Stimulated activated CD8-positive, alpha-beta memory T cell treated with anti-CD3 and anti-CD28 coated beads, Interleukin-12 subunit alpha, Interleukin-12 subunit beta, amount 100 ng/mL, for 24 hours (primary cell): Measurements from ENCODE around the gene AOC1.

Experiments used
- DNase-seq: peaks from one replicate; pipeline ENCODE4 v3.0.0-alpha.2; 2020; ENCODE audit errors: extremely low read depth

AOC1 gene

DNA sequence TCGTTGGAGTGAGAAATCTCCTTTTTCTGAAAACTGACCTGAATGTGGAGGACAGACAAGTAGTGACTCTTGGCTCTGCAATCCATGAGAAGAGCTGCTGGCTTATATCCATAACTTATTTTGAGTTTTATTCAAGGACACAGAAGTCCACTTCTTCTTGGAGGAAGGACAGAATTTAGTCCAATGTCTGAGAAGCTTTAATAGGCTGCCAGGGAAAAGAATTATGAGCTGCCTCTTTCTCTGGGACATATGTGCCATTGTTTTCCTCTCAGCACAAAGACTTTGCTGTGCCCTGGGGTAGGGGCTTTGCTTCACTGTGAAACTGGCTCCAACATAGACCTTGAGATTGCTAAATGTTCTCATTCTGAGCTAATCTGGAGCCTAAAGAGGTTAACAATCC lies 20.5 kb upstream of the AOC1 start:
- DNase-seq, result no peak

DNA sequence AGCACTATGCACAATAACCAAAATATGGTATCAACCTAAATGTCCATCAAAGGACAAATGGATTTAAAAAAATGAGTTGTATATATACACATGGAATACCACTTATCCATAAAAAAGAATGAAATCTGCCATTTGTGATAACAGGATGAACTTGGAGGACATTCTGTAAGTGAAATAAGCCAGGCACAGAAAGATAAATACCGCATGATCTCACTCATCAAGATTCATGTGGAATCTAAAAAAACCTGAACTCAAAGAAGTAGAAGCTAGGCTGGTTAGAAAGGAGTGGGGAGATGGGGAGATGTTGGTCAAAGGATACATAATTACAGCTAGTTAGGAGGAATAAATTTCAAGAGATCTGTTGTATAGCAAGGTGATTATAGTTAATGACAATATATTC lies 17.3 kb upstream of the AOC1 start:
- DNase-seq, result no peak

DNA sequence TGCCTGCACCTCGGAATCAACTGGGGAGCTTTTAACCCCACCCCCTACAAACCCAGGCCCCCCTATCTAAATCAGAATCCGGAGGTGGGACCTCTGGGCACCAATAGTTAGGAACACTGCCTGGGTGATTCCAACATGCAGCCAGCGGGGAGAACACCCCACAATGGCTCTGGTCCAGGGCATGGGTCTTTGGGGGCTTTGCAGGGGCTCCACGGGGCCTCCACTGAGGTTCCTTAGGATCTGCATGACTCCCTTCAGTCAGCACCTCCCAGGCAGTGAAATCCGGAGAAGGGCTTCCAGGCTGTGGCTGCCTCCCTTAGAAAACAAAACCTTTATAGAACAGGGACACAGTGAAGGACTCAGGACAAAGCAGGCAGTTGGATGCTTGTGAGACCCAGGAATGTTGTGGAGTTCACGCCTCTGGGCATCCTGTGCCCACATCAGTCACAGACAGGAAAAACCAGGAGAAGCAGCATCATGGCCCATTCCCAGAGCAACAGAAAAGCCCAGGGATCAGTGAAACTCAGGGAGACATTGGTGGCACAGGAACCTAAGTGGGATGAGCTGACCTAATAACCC lies 16.5 kb upstream of the AOC1 start:
- DNase-seq, result no peak

DNA sequence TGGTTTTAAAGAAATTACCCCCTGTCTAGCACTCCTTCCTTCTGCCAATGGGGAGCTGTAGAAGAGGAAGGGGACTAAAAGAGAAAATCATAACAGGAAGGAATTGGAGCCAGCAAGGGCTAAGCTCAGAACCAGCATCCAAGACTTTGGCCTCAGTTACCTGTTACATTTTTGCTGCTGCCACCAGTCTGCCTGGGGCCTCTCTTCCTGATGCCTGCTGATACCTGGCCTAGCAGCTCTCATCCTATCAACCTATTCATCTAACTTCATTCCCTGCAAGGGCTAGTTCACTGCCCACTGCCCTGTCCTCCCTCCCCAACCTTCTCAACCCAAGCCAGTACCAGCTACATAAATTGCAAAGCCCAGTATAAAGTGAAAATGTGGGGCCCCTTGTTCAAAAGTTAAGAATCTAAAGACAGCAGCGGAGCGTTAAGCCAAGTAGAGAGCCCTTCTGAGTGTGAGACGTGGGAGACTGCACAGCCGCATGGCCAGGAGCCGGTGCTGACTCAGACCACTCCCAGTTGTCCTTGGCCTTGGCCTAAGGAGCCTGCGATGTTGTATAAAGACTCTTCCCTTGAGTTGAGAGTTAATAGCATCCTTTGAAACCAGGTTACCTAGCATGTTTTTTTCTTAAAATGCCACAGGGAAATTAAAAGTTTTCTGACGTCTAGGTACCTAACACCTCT lies 13.2 kb upstream of the AOC1 start:
- DNase-seq, result no peak

DNA sequence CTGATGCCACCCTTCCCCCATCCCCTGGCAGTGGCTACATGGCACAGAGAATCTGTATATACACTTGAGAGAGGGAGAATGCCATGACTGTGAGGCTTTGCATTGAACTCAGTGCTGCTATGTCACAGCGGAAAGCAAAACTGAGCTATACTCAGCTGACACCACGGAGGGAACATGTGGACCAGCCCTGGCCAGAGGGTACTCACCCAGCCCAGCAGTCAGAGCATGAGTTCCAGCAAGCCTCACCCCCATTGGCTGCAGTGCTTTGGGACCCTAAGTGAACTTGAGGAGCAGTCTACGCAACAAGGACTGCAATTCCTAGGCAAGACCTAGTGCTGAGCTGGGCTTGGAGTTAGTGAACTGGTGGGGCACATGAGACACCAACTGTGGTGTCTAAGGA lies 10.3 kb upstream of the AOC1 start:
- no peak for DNase-seq

DNA sequence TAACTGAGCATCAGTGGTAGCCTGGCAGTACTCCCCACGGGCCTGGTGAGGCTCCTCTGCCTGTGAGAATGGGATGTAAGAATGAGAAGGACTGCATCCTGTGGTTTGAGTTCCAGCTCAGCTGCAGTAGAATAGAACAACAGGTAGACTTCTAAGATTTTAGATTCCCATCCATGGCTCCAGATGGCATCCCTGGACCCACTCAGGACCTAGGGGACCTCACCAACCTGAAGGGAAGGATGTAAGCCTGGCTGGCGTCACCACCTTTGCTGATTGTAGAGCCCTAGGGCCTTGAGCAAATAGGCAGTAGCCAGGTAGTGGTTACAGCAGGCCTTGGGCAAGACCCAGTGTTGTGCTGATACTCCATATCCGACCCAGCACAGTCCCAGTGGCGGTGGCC lies 9.6 kb upstream of the AOC1 start:
- no peak for DNase-seq

DNA sequence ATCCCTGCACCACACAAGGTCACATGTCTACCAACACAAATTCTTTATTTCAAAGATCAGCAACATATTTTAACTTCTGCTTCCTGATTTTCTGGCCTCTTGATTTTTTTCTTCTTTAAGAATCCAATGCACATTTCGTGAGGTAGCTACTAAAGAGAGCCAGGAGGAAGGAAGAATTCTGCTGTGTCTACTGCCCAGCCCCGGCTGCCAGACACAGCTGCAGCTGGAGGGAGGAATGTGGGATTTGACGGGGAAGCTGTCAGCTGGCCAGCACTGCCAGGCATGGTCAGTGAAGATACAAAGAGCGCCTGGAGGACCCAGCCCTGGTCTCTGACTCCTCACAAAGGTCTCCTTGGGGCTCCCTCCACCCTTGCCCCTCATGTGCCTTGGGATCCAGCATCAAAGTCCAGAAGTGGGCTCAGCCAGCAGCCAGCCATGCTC lies 6.9 kb upstream of the AOC1 start:
- DNase-seq, result no peak

DNA sequence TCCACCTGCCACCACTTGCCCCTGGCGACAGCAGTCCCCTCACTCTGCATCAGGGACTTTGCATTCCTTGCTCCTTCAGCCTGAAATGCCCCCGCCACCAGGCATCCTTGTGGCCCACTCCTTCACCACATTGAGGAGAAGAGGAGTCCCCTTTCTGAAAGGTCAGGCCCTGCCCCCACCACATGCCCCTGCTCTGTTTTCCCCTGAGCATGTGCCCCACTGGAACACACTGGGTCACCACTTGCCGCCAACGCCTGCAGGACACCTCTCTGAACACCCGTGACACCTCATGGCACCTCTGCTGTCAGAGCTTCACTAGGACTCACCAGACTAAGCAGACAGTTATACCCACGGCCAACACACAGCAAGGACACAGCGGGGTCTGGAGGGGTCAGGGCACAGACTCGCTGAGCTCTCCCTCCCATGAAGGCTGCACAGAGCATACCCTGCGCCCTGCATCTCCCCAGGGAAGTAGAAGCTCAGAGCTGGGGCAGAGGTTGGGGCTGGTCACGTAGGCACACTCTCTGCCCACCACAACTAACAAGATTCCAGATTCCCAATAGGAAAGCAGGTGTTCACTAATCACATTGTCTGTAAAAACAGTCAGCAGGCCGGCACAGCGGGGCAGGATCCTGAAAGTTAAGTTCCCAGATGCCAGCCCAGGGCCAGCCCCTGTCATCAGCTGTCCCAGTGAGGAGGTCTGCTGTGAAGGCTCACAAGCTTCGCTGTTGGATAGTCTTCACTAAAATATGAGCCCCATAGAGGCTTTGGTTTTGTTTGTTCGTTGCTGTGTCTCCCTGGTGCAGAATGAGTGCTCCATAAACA lies 5.8 kb upstream of the AOC1 start:
- no peak for DNase-seq

DNA sequence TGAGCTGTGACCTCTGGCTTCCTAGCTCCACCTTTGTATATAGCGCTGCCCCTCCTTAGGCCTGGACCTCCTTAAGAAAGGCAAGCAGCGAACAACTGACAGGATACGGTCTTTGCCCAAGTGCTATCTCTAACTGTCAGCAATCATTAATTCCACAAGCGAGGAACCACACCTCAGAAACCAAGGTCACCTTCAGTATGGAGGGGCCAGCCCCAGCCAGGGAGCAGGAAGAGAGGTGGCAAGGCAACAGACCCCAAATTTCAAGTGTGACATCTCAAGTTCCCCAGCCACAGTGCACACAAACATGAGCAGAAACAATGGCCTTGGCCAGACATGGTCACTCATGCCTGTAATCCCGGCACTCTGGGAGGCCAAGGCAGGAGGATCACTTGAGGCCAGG lies 4.8 kb upstream of the AOC1 start:
- DNase-seq, result no peak

DNA sequence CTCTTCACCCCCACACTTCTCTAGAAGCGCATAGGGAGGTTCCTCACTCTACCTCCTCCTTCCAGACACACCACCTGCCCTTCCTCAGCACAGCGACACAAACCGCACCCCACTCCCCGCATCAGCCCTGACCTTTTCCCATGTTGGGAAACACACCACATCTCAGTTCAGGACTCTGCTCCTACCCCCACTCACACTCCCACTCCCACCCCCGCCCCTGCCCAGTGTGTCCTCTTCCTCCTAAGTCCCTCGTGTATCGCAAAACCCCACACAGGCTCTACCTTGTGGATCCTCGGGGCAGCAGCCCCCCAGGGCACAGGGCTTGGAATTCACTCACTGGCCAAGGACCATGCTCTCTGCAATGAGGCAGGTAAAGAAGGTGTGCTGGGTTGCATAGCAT lies 4.2 kb upstream of the AOC1 start:
- DNase-seq, result no peak

DNA sequence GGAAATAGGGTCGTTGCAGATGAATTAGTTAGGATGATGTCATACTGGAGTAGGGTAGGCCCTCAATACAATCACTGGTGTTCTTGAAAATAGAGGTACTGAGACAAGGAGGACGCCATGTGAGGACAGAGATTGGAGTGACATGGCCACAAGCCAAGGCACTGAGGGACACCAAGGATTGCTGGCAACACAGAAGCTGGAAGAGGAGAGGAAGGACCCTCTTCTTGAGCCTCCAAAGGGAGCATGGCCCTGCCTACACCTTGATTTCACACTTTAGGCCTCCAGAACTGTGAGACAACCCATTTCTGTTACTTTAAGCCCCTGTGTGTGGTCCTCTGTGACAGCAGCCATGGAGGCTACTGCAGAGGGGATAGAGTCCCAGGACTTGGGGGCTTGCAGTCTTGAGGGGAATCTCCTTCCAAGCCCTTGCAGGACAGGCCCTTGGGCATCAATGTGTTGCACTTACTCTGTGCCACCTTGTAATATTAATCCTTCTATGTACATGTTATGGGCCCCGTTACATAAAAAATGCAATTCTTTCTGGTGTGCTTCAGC lies 3.7 kb upstream of the AOC1 start:
- DNase-seq, result no peak

DNA sequence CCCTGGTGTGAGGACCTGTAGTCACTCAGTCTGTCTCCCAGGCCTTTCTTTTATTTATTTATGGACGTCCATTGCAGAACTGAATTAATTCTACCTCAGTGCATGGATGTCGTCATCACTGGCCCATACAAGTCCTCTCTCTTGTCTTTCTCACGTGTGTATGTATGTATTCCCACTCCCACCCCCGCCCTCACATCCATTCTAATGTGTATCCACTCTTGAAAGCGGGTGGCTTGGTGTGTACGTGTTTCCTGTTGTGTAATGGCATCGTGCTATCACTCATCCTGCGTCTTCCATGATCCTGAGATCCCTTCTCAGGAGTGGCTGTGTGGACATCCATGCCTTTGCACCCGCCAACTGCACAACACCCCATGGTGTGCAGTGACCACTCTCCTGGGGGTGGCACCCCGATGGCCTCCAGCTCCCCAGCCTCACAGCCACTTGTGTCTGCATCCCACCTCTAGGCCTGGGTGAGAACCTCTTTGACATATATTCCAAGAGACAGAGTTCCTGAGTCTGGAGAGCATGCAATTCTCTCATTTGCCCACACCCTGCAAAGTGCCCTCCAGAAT lies 3.0 kb upstream of the AOC1 start:
- no peak for DNase-seq

DNA sequence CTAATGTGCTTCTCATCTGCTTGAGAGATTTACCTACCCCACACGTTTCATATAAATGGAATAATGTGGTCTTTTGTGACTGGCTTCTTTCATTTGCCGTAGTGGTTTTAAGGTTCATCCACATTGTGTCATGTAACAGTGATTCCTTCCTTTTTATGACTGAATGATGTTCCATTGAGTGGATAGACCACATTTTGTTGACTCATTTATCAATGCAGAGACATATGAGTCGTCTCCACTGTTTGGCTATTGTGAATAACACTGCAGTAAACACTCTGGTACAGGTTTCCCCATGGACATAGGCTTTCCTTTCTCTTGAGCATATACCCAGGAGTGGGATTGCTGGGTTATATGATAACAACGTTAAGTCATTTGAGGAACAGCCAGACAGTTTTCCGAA lies 2.0 kb upstream of the AOC1 start:
- DNase-seq, result no peak

DNA sequence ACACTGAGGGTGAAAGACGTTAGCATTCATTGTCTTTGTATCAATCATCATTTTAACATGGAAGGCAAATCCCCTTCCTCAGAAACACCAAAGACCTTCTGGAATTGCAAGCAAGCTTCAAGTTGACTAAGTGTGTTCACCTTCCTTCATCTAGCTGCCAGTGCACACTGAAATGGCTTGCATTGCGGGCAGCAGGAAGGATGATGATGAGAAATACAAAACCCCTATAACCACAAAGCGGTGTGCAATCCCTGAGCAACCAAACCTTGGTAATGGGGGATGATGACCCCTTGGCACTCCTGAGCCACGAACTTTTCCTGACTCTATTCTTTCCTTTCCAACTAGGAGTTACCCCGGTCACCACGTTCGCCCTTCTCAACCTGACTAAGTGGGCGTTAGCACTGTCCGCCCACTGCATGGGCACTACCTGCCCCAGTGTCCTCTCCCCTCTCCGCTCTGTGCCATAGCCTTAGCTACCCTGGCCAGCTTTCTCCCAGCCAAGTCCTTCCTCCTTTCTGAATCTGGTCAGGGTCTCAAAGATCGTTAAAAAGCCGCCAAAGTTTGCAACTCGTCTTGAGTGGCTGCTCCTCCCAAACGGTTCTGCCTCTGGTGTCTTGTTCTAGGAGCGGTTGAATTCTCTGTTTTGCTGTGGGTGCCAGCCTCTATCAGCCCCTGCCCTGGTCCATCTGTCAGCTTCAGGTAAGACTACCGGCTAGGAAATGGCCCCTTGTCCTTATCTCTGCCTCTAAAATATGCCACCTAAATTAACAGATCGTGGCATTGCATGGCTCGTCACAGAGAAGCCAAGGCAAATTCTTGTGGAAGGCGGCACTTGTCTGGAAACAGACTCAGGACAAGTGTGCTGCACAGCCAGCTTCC lies 586 bp upstream of the AOC1 start:
- no peak for DNase-seq

DNA sequence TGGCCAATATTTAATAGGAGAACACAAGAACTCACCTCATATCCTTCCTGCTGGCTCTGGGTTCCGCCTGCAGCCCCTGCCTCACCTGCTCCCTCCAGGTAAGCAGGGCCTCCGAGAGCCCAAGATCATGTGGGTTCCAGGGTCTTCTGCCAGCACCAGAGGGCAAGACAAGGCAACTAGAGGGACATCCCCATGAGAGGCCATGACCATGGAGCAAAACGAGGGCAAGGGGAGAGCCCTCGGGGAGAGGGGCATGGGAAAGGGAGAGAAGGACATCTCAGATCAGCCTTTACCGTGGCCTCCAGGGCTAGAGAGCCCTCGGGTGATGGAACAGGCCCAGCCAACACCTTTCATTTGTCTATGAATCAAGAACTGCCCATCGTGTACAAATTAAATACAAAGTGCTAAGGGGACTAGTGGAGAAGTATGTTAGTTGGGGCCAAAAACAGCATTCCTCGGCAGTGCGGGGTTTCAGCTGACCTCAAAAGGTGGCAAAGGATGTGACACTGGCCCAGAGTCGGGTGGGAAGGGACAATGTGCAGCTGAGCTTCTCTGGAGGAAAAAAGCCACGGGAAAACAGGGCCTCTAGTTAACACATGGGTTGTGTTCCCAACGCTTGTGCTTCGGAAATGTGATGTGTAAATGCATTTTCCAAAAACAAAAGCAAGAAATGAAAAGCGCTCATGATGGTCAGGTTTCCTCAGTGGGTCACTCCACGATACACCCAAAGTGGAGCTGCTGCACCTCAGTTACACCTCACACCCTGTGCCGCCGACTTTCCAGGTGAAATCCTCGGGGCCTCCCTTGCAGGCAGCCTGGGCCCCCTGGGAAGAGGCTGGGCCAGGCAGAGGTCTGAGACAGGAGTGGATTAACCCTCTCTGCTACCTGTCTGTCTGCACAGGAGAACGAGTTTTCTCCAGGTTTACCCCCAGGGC lies 2.0 kb downstream of the AOC1 start:
- no peak for DNase-seq

DNA sequence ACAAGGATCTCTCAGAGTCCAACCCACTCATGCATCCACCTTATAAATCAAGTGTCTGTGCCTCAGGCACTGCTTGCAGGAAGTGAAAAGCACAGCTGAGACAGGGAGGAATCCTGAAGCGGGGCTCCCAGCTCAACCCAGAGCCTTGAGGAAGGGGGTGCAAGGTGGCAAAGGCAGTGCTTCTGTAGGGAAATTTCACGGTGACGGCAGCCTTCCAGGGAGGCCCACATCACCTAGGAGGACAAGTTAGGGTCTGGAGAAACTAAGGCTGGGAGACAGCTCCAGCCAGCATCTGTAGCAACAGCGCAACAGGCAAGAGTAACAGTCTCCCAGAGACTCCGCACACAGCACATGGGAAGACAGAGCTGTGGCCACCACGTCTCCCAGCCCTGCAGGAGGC lies 2.7 kb downstream of the AOC1 start:
- no peak for DNase-seq

DNA sequence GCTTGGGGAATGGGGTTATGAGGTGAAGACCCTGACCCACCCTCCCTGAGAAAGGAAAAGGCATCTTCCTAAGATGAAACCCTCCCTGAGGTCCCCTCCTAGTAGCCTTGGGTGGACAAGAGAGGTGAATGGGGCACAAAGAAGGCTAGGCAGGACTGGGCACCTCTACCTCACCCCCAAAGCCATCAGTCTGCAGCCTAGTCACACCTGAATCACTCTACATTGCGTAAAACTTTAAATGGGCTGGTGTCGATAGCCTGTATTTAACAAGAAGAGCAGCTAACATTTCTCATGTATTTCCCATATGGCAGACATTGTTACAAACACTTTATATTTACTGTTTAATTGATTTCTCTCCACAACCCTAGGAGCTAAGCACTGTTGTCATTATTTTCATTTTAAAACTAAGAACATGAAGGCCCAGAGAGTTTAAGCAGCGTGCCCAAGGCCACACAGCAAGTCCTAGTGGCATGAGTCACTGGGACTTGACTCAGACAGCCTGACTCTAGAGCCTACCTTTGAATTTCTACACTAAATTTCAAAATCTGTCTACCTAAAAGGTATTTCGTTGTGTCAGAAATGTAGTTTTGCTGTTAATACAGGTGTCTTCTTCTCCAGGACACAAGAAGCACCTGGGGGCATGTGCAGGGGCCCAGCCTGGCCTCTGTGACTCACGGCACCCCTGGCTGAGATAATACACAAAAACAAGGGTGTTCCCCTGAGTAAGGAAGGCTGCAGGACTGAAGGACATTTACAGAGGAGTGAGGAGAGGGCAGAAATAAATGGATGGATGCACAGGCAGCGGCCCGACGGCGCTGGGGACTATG lies 3.4 kb downstream of the AOC1 start:
- DNase-seq, result no peak

DNA sequence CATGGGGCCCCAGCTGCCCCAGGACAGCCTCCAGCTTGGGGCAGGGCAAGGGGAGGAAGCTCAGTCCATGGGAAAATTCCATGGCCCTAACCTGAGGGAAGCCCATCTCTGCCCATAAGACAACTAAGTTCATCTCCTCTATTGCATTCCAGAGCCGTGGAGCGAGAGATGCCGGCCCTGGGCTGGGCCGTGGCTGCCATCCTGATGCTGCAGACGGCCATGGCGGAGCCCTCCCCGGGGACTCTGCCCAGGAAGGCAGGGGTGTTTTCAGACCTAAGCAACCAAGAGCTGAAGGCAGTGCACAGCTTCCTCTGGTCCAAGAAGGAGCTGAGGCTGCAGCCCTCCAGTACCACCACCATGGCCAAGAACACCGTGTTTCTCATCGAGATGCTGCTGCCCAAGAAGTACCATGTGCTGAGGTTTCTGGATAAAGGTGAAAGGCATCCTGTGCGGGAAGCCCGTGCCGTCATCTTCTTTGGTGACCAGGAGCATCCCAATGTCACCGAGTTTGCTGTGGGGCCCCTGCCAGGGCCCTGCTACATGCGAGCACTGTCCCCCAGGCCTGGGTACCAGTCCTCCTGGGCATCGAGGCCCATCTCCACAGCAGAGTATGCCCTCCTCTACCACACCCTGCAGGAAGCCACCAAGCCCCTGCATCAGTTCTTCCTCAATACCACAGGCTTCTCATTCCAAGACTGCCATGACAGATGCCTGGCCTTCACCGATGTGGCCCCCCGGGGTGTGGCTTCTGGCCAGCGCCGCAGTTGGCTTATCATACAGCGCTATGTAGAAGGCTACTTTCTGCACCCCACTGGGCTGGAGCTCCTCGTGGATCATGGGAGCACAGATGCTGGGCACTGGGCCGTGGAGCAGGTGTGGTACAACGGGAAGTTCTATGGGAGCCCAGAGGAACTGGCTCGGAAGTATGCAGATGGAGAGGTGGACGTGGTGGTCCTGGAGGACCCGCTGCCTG lies 4.3 kb downstream of the AOC1 start:
- DNase-seq, result no peak
